ENCODE results near the gene HABP4. TPM values are rescaled to one million over a fixed set of nuclear protein-coding genes. Genes with fewer than 3 reads are reported as not detected.

HABP4 gene
- total and polyA plus RNA-seq, 4 donors, result 4.7 to 10.2 (median 8.2) TPM

DNA sequence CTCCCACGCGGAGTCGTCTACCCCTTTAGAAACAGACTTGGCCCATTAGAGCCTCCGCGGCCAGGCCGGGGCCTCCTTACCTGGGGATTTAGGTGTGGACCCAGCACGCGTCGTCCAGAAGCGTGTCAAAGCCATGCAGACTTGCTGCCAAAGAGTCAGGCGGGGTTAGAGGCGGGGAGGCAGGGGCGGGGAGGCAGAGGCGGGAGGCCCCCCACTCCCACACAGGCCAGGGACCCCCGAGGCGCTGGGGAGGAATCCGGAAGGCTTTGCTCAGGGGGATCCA lies 47.1 kb downstream of the HABP4 start:
- TF ChIP-seq, protein P1, sequence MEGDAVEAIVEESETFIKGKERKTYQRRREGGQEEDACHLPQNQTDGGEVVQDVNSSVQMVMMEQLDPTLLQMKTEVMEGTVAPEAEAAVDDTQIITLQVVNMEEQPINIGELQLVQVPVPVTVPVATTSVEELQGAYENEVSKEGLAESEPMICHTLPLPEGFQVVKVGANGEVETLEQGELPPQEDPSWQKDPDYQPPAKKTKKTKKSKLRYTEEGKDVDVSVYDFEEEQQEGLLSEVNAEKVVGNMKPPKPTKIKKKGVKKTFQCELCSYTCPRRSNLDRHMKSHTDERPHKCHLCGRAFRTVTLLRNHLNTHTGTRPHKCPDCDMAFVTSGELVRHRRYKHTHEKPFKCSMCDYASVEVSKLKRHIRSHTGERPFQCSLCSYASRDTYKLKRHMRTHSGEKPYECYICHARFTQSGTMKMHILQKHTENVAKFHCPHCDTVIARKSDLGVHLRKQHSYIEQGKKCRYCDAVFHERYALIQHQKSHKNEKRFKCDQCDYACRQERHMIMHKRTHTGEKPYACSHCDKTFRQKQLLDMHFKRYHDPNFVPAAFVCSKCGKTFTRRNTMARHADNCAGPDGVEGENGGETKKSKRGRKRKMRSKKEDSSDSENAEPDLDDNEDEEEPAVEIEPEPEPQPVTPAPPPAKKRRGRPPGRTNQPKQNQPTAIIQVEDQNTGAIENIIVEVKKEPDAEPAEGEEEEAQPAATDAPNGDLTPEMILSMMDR (IDR thresholded peaks at IDR 0.05; ENCODE audit: control extremely low read depth, extremely low read depth), result no peak
- Histone ChIP-seq H3K36me3 (ENCODE audit: control insufficient read depth in 4 of 4, insufficient read depth in 4 of 4, low read length in 4 of 4) (peaks cover 0 to 3% (median 0%) of the 10 kb centered on the region in 4 donors), H3K4me3 (no peak overlapping the region), H3K4me1 (ENCODE audit: control insufficient read depth in 5 of 5, insufficient read depth in 5 of 5, low read length in 5 of 5) (peaks cover 0 to 1% (median 0%) of the 10 kb centered on the region in 5 donors), H3K9ac (ENCODE audit: insufficient read depth in 1 of 2, low read length in 2 of 2) (no peak overlapping the region), H3K27ac (ENCODE audit: low read depth in 1 of 2, low read length in 1 of 2) (no peak overlapping the region), H3K9me3 (ENCODE audit: control insufficient read depth in 4 of 4, insufficient read depth in 3 of 4, low read length in 3 of 4) (no peaks in the 10 kb centered on the region), H3K27me3 (ENCODE audit: control insufficient read depth in 3 of 3, insufficient read depth in 3 of 3, low read length in 2 of 3) (no peaks in the 10 kb centered on the region)
- DNase-seq, result no peak
- no peak for ATAC-seq (ENCODE audit: insufficient read depth, low FRiP score)
- 93 to 96% methylated on average over 14 to 17 of the region's 17 CpGs for WGBS, 2 donors

DNA sequence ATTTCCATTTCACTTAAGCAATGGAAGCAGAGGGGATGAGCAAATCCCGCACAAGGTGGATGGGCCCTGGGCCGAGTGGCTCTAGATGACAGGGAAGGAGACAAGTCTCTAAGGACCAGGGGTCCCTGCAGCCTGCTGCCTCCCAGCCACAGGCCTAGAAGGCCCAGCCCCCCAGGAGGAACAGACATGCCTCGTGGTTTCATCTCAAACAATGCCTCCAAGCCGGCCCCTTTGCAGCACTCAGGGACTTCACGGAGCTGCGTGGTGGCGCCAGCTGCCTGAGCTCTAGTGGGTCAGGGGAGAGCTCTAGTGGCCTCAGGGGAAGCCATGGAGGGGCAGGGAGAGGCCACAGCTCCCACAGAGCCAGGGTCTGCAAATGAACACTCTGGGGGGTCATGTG lies 48.8 kb downstream of the HABP4 start:
- TF ChIP-seq, protein P1 (IDR thresholded peaks at IDR 0.05; ENCODE audit: control extremely low read depth, extremely low read depth), result no peak
- DNase-seq (no peak), ATAC-seq (ENCODE audit: insufficient read depth, low FRiP score) (no peak)
- Histone ChIP-seq H3K27ac (ENCODE audit: low read depth in 1 of 2, low read length in 1 of 2) (no peak overlapping the region), H3K9ac (ENCODE audit: insufficient read depth in 1 of 2, low read length in 2 of 2) (no peak overlapping the region), H3K4me3 (no peak overlapping the region), H3K4me1 (ENCODE audit: control insufficient read depth in 5 of 5, insufficient read depth in 5 of 5, low read length in 5 of 5) (no peaks in the 10 kb centered on the region), H3K36me3 (ENCODE audit: control insufficient read depth in 4 of 4, insufficient read depth in 4 of 4, low read length in 4 of 4) (no peaks in the 10 kb centered on the region), H3K27me3 (ENCODE audit: control insufficient read depth in 3 of 3, insufficient read depth in 3 of 3, low read length in 2 of 3) (no peaks in the 10 kb centered on the region), H3K9me3 (ENCODE audit: control insufficient read depth in 4 of 4, insufficient read depth in 3 of 4, low read length in 3 of 4) (no peaks in the 10 kb centered on the region)
- 82 to 85% methylated on average over 7 of the region's 7 CpGs for WGBS, 2 donors

DNA sequence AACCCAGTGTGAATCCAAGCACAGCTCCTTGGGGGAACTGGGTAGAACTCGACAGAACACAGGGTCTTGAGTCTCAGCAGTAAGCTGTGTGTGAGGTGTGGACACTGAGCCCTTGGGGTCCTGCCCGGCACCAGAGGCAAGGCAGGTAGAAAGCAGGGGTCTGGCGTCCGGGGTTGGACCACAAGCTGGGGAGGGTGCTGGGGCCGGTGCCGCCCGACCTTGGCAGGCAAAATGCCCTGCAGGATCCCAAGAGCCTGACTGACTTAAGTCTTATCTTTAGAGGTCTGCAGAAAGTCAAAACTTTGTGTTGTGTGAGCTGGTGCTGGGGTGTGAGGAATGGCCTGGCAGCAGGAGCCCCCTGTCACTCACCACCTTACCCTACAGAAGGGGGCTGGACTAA lies 49.3 kb downstream of the HABP4 start:
- Histone ChIP-seq H3K9me3 (ENCODE audit: control insufficient read depth in 4 of 4, insufficient read depth in 3 of 4, low read length in 3 of 4) (no peaks in the 10 kb centered on the region), H3K4me3 (no peak overlapping the region), H3K36me3 (ENCODE audit: control insufficient read depth in 4 of 4, insufficient read depth in 4 of 4, low read length in 4 of 4) (no peaks in the 10 kb centered on the region), H3K4me1 (ENCODE audit: control insufficient read depth in 5 of 5, insufficient read depth in 5 of 5, low read length in 5 of 5) (no peaks in the 10 kb centered on the region), H3K27ac (ENCODE audit: low read depth in 1 of 2, low read length in 1 of 2) (no peak overlapping the region), H3K9ac (ENCODE audit: insufficient read depth in 1 of 2, low read length in 2 of 2) (peak overlapping the region in 1 of 2 donors; percentile 25), H3K27me3 (ENCODE audit: control insufficient read depth in 3 of 3, insufficient read depth in 3 of 3, low read length in 2 of 3) (no peaks in the 10 kb centered on the region)
- TF ChIP-seq, protein P1 (IDR thresholded peaks at IDR 0.05; ENCODE audit: control extremely low read depth, extremely low read depth), result no peak
- no peak for ATAC-seq (ENCODE audit: insufficient read depth, low FRiP score)
- WGBS, 2 donors, result 94 to 100% methylated on average over 7 of the region's 7 CpGs
- DNase-seq, result no peak

Measured in lung (tissue), 12 donors.